ENCODE results near the gene ATP8A2. TPM values are rescaled to one million over a fixed set of nuclear protein-coding genes. Genes with fewer than 3 reads are reported as not detected.

The ATP8A2 gene
- total and polyA plus RNA-seq, 2 of the 8 experiments (the other 6 are each of a cell fraction or from before 2014, with no cell fraction given): 2.4 to 8.3 TPM

DNA sequence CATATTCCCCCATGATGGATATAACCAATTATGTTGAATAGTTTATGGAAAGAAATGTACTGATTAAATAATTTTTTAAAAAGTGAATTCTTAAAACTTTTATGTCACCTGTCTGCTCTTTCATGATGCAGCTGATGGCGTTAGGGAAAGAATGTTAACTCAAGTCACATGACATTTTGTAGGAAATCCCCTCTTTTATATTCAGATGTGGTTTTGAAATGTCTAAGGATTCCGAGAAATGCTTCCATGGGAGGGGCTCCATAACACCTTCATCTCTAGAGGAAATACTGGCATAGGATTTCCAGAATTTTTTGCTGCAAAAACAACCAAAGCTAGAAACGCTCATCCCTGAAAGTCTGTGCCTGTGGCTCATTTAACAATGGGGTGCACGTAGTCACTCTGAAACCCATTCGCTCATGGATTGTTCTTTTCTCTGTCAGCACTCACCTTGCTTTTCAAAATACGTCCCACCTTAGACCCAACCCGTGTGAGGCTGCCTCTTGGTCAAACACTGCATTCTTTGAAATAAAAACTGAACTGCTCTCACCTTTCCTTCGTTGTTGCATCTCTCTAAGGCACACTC is 391.1 kb downstream of the ATP8A2 start (continued):
- TF ChIP-seq SIN3A (conservative IDR thresholded peaks at IDR 0.05 in 1 of 2, IDR thresholded peaks at IDR 0.05 in 1 of 2; ENCODE audit: low read depth in 1 of 2, low read length in 2 of 2): no peak
- TF ChIP-seq TEAD4 (IDR thresholded peaks at IDR 0.05; ENCODE audit: low read depth, low read length): no peak
- TF ChIP-seq ATF3 (IDR thresholded peaks at IDR 0.05; ENCODE audit: insufficient read depth, low read depth, low read length): no peak

Data from H1 (cell line).